ENCODE data around the gene TROAP. TPM values are rescaled to one million over a fixed set of nuclear protein-coding genes. Genes with fewer than 3 reads are reported as not detected.

Gene TROAP
- total and polyA plus RNA-seq, 9 of the 15 experiments (the other 6 are each of a cell fraction or from before 2014, with no cell fraction given): 46.4 to 171 (median 59.8) TPM

DNA sequence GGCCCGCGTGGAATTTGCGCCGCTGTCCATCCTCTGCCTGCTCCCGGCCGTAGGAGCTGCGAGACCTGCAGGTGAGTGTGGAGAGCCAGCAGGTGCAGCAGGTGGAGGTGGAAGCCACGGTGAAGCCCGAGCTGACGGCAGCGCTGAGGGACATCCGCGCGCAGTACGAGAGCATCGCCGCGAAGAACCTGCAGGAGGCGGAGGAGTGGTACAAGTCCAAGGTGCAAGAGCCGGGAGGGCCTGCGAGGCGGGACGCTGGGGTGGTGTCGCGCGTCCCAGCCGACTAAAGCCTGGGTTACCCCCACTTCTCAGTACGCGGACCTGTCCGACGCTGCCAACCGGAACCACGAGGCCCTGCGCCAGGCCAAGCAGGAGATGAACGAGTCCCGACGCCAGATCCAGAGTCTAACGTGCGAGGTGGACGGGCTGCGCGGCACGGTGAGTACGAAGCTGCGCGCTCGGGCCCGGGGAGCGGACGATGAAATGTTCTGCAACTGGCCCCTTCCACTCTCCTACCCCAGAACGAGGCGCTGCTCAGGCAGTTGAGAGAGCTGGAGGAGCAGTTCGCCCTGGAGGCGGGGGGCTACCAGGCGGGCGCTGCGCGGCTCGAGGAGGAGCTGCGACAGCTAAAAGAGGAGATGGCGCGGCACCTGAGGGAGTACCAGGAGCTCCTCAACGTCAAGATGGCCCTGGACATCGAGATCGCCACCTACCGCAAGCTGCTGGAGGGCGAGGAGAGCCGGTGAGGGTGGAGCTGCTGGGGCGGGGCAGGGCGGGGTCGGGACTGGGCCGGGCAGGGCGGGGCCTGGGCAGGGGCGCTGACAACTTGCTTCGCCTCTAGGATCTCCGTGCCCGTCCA is 26.0 kb upstream of the TROAP start (continued):
- TF ChIP-seq, protein P1, sequence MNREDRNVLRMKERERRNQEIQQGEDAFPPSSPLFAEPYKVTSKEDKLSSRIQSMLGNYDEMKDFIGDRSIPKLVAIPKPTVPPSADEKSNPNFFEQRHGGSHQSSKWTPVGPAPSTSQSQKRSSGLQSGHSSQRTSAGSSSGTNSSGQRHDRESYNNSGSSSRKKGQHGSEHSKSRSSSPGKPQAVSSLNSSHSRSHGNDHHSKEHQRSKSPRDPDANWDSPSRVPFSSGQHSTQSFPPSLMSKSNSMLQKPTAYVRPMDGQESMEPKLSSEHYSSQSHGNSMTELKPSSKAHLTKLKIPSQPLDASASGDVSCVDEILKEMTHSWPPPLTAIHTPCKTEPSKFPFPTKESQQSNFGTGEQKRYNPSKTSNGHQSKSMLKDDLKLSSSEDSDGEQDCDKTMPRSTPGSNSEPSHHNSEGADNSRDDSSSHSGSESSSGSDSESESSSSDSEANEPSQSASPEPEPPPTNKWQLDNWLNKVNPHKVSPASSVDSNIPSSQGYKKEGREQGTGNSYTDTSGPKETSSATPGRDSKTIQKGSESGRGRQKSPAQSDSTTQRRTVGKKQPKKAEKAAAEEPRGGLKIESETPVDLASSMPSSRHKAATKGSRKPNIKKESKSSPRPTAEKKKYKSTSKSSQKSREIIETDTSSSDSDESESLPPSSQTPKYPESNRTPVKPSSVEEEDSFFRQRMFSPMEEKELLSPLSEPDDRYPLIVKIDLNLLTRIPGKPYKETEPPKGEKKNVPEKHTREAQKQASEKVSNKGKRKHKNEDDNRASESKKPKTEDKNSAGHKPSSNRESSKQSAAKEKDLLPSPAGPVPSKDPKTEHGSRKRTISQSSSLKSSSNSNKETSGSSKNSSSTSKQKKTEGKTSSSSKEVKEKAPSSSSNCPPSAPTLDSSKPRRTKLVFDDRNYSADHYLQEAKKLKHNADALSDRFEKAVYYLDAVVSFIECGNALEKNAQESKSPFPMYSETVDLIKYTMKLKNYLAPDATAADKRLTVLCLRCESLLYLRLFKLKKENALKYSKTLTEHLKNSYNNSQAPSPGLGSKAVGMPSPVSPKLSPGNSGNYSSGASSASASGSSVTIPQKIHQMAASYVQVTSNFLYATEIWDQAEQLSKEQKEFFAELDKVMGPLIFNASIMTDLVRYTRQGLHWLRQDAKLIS (CRISPR knock-in tag; IDR thresholded peaks at IDR 0.05): no peak
- TF ChIP-seq OTX1 (CRISPR knock-in tag; IDR thresholded peaks at IDR 0.05): no peak
- TF ChIP-seq, protein P2, sequence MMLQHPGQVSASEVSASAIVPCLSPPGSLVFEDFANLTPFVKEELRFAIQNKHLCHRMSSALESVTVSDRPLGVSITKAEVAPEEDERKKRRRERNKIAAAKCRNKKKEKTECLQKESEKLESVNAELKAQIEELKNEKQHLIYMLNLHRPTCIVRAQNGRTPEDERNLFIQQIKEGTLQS (IDR thresholded peaks at IDR 0.05): no peak
- TF ChIP-seq, protein P2 (CRISPR knock-in tag; conservative IDR thresholded peaks at IDR 0.05): no peak
- TF ChIP-seq, protein P3, sequence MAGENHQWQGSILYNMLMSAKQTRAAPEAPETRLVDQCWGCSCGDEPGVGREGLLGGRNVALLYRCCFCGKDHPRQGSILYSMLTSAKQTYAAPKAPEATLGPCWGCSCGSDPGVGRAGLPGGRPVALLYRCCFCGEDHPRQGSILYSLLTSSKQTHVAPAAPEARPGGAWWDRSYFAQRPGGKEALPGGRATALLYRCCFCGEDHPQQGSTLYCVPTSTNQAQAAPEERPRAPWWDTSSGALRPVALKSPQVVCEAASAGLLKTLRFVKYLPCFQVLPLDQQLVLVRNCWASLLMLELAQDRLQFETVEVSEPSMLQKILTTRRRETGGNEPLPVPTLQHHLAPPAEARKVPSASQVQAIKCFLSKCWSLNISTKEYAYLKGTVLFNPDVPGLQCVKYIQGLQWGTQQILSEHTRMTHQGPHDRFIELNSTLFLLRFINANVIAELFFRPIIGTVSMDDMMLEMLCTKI (IDR thresholded peaks at IDR 0.05; ENCODE audit: partially characterized antibody): no peak

All from K562 (cell line).